Astrocyte (in vitro differentiated cells and primary cell): ENCODE results near the gene SMG7.

Source experiments
- CTCF ChIP-seq: IDR thresholded peaks from 2 replicates; pipeline ENCODE4 v1.5.1; 2011; ENCODE audit warnings: low read depth, mild to moderate bottlenecking, inconsistent platforms, low read length, moderate library complexity; ENCODE audit not compliant: insufficient read depth
- EZH2 ChIP-seq: IDR thresholded peaks from 2 replicates; pipeline ENCODE4 v1.6.1; 2012; ENCODE audit warnings: mild to moderate bottlenecking, low read length, inconsistent platforms; ENCODE audit not compliant: insufficient read depth

GRCh38 chr1:183552891-183553290 lies 80.6 kb downstream of the SMG7 start:
- TF ChIP-seq CTCF = no peak
- no peak for TF ChIP-seq EZH2
